Skeletal muscle tissue (tissue), 4 donors: ENCODE data around the gene CARD11. TPM values are rescaled to one million over a fixed set of nuclear protein-coding genes. Genes with fewer than 3 reads are reported as not detected.

ENCODE experiments used
- H3K27ac ChIP-seq: one replicate; pipeline ENCODE4 v1.7.0; 2013; ENCODE audit warnings: mild to moderate bottlenecking, low read depth, low read length, inconsistent platforms
- H3K27me3 ChIP-seq, 3 donors: one replicate each; pipeline ENCODE4 v1.7.0; 2013; ENCODE audit warnings: low read length in 3 of 3; ENCODE audit not compliant: control insufficient read depth in 3 of 3, insufficient read depth in 3 of 3
- H3K36me3 ChIP-seq, 3 donors: one replicate each; pipeline ENCODE4 v1.7.0; 2013; ENCODE audit warnings: low read length in 3 of 3; ENCODE audit not compliant: control insufficient read depth in 3 of 3, insufficient read depth in 3 of 3
- H3K4me1 ChIP-seq, 3 donors: one replicate each; pipeline ENCODE4 v1.7.0; 2013; ENCODE audit warnings: low read length in 3 of 3, mild to moderate bottlenecking in 3 of 3; ENCODE audit not compliant: control insufficient read depth in 3 of 3, insufficient read depth in 3 of 3
- H3K4me3 ChIP-seq, 3 donors: one replicate each; pipeline ENCODE4 v1.7.0; 2013; ENCODE audit warnings: low read length in 3 of 3
- H3K9ac ChIP-seq, 3 donors: one replicate each; pipeline ENCODE4 v1.7.0; 2013; ENCODE audit warnings: low read length in 3 of 3, mild to moderate bottlenecking in 3 of 3, moderate library complexity in 2 of 3, low read depth in 1 of 3
- H3K9me3 ChIP-seq, 3 donors: one replicate each; pipeline ENCODE4 v1.7.0; 2013; ENCODE audit warnings: low read length in 3 of 3; ENCODE audit not compliant: control insufficient read depth in 3 of 3
- total RNA-seq: library from RNA; depleted of rRNA; stranded (reverse); fragments of >200 nt; gene quantifications from one replicate; pipeline ENCODE4 v1.2.3, GENCODE V29; 2014
- donor health status: Osteomylitis.

Gene CARD11
- total RNA-seq, 1 donor from 2014 or later: 1.0 TPM

- no peak overlapping the region for H3K4me3 ChIP-seq
- no peaks in the 10 kb centered on the region for H3K9me3 ChIP-seq
- H3K36me3 ChIP-seq: no peaks in the 10 kb centered on the region
- H3K27me3 ChIP-seq: peaks cover 0 to 25% (median 18%) of the 10 kb centered on the region in 3 donors
- H3K27ac ChIP-seq: no peak overlapping the region
- H3K9ac ChIP-seq: no peak overlapping the region
- H3K4me1 ChIP-seq: no peaks in the 10 kb centered on the region
Measured at GRCh38 chr7:2954433-2954853, 89.2 kb downstream of the CARD11 start.

GRCh38 chr7:2953588-2954407 lies 89.9 kb downstream of the CARD11 start:
- Histone ChIP-seq H3K27ac (no peak overlapping the region), H3K27me3 (peaks cover 0 to 19% (median 12%) of the 10 kb centered on the region in 3 donors), H3K9ac (no peak overlapping the region), H3K4me3 (no peak overlapping the region), H3K4me1 (no peaks in the 10 kb centered on the region), H3K36me3 (no peaks in the 10 kb centered on the region), H3K9me3 (no peaks in the 10 kb centered on the region)

DNA sequence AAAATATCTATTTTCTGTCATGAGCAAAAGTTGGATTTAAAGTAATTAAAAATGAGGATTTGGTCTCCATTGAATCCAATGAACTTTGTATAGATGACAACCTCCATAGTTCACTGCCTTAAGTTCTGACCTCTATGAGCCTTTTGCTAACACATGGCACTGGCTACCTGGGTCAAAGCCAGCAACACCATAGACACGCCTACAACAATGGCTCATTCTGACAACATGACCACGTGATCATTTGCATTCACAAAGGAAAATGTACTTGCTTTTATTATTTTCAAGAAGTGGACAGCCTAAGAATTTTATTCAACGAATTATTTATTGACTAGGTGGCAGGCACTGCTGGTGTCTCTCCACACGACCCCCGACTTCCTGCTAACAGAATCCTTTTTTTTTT lies 90.6 kb downstream of the CARD11 start:
- Histone ChIP-seq H3K4me3 (no peak overlapping the region), H3K36me3 (no peaks in the 10 kb centered on the region), H3K27me3 (peaks cover 0 to 12% (median 6%) of the 10 kb centered on the region in 3 donors), H3K9me3 (no peaks in the 10 kb centered on the region), H3K9ac (no peak overlapping the region), H3K27ac (no peak overlapping the region), H3K4me1 (no peaks in the 10 kb centered on the region)

DNA sequence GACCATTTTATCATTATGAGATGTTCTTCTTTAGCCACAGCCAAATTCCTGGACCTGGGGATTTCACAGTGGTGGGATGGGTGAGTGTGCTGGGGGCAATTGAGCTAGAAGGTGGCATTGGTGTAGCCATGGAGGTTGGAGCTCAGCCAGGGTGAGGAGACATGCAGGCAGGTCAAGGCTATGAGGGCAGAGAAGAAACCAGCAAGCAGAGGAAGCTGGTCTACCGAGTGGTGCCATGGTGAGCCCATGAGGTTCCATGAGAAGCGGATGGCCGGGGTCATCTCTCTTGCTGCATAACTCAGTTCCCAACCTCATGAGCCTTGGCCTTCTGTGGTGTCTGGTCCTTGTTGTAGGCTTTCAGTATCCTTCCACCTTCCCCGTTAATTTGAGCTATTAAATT lies 91.4 kb downstream of the CARD11 start:
- H3K27me3 ChIP-seq: peaks cover 0 to 10% (median 6%) of the 10 kb centered on the region in 3 donors
- H3K9me3 ChIP-seq: no peaks in the 10 kb centered on the region
- H3K9ac ChIP-seq: no peak overlapping the region
- H3K4me3 ChIP-seq: no peak overlapping the region
- no peaks in the 10 kb centered on the region for H3K4me1 ChIP-seq
- no peak overlapping the region for H3K27ac ChIP-seq
- no peaks in the 10 kb centered on the region for H3K36me3 ChIP-seq

DNA sequence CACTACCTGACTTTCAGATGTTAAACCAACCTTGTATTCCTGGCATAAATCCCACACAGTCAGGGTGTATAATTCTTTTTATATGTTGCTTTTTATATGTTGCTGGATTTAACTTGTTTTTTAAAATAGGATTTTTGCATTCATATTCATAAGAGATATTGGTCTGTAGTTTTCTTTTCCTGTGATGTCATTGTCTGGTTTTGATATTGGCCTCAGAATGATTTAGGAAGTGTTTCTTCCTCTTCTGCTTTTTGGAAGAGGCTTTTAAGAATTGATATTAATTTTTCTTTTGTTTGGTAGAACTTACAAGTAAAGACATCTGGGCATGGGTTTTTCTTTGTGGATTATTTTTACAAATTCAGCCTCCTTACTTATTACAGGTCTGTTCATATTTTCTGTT lies 93.1 kb downstream of the CARD11 start:
- Histone ChIP-seq H3K9me3 (no peaks in the 10 kb centered on the region), H3K36me3 (no peaks in the 10 kb centered on the region), H3K4me3 (no peak overlapping the region), H3K4me1 (no peaks in the 10 kb centered on the region), H3K27me3 (peaks cover 0 to 12% (median 6%) of the 10 kb centered on the region in 3 donors), H3K27ac (no peak overlapping the region), H3K9ac (no peak overlapping the region)

DNA sequence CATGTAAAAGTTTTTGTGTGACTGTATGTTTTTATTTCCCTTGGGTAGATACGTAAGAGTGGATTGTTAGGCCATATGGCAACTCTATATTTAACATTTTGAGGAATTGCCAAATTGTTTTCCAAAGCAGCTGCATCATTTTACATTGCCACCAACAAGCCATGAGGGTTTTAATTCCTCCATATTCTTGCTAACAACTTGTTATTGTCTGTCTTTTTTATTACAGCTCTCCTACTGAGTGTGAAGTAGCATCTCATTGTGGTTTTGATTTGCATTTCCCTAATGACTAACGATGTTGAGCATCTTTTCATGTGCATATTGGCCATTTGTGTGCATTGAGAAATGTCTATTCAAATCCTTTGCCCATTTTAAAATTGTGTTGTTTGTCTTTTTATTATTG lies 94.9 kb downstream of the CARD11 start:
- H3K4me3 ChIP-seq: no peak overlapping the region
- H3K27me3 ChIP-seq: peaks cover 0 to 17% (median 5%) of the 10 kb centered on the region in 3 donors
- no peak overlapping the region for H3K9ac ChIP-seq
- H3K36me3 ChIP-seq: no peaks in the 10 kb centered on the region
- H3K9me3 ChIP-seq: peaks cover 0 to 3% (median 0%) of the 10 kb centered on the region in 3 donors
- no peak overlapping the region for H3K27ac ChIP-seq
- no peaks in the 10 kb centered on the region for H3K4me1 ChIP-seq

- H3K9me3 ChIP-seq: peaks cover 0 to 3% (median 0%) of the 10 kb centered on the region in 3 donors
- no peak overlapping the region for H3K27ac ChIP-seq
- peaks cover 0 to 18% (median 6%) of the 10 kb centered on the region in 3 donors for H3K27me3 ChIP-seq
- no peak overlapping the region for H3K9ac ChIP-seq
- H3K36me3 ChIP-seq: no peaks in the 10 kb centered on the region
- H3K4me1 ChIP-seq: no peaks in the 10 kb centered on the region
- no peak overlapping the region for H3K4me3 ChIP-seq
Measured at GRCh38 chr7:2947058-2947780, 96.4 kb downstream of the CARD11 start.

- Histone ChIP-seq H3K27ac (no peak overlapping the region), H3K9me3 (peaks cover 0 to 3% (median 0%) of the 10 kb centered on the region in 3 donors), H3K36me3 (no peaks in the 10 kb centered on the region), H3K9ac (no peak overlapping the region), H3K27me3 (peaks cover 0 to 19% (median 7%) of the 10 kb centered on the region in 3 donors), H3K4me1 (no peaks in the 10 kb centered on the region), H3K4me3 (no peak overlapping the region)
Measured at GRCh38 chr7:2945171-2945570, 98.5 kb downstream of the CARD11 start.

- Histone ChIP-seq H3K9ac (no peak overlapping the region), H3K27ac (no peak overlapping the region), H3K4me1 (no peaks in the 10 kb centered on the region), H3K36me3 (no peaks in the 10 kb centered on the region), H3K9me3 (peaks cover 0 to 3% (median 0%) of the 10 kb centered on the region in 3 donors), H3K27me3 (peaks cover 0 to 23% (median 8%) of the 10 kb centered on the region in 3 donors), H3K4me3 (no peak overlapping the region)
Measured at GRCh38 chr7:2944739-2945138, 98.9 kb downstream of the CARD11 start.
